GM19099 (cell line): ENCODE measurements around the gene PPT1.

ENCODE experiments used
- POLR2A ChIP-seq: IDR thresholded peaks from 3 replicates; pipeline ENCODE4 v1.6.1; 2011; ENCODE audit warnings: low read depth; ENCODE audit not compliant: insufficient read length; ENCODE audit errors: extremely low read depth

Gene PPT1

GRCh38 chr1:40024671-40025070, 72.4 kb downstream of the PPT1 start:
- TF ChIP-seq POLR2A: no peak

- no peak for TF ChIP-seq POLR2A
Observed at GRCh38 chr1:40023379-40023944, 73.6 kb downstream of the PPT1 start.
